K562 (cell line): Measurements from ENCODE around the gene MTTP.

Experiments
- ARNT ChIP-seq, 2 experiments: fragments of 450-650 bp; IDR thresholded peaks; 2 replicates each; pipeline ENCODE4 v1.6.1; 2016; ENCODE audit warnings: mild to moderate bottlenecking in 1 of 2
- ETV5 ChIP-seq: sonication (generic); formaldehyde crosslinking; IDR thresholded peaks from 2 replicates; pipeline ENCODE4 v1.4.0; 2020; ENCODE audit warnings: low read depth, mild to moderate bottlenecking, missing genetic modification reagents
- NR2C2 ChIP-seq, 2 experiments: fragments of 200-800 bp in 1 of 2; sonication (Bioruptor generic) in 1 of 2; sonication (generic) in 1 of 2; formaldehyde crosslinking in 1 of 2; IDR thresholded peaks; 2 replicates each; pipeline versions ENCODE4 v1.6.1 to v1.8.0; 2016 to 2022; ENCODE audit warnings: mild to moderate bottlenecking in 1 of 2, missing compliant biosample characterization in 1 of 2, missing genetic modification characterization in 1 of 2, missing genetic modification reagents in 1 of 2

DNA sequence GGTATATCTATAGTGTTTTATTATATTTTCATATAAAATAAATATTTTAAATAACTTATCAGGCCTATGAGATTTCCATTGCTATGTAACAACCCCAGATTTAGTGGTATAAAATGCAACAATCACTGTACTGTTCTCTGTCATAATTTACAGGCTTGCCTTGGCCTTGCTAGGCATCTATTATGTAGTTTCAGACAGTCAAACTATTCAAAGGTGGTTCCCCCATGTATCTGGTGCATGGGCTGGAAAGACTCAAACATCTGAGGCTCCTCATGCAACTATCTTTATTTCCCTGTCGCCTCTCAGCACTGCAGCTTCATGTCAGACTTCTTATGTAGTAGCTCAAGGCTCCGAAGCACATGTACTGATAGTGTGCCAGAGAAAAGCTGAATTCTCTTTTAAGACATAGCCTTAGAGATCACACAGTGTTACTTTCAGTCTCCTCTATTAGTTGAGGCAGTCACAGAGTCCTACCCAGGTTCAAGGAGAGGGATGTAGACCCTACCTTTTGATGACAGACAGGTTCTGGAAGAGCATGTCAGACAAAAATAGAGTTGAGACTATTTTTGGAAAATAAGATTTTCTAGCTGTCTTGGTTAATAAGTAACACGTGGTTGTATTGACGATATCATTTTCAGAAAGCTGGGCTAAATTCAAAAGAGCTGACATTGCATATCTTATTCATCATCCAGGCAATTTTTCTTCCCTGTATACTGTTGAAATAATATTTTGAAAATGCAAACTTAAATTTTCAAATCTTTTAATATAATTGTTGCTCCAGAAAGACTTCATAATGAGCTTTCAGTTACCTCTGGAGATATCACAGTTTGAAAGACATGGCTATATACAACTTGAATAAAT, 19.4 kb downstream of the MTTP start:
- TF ChIP-seq ETV5, result no peak
- no peak for TF ChIP-seq ARNT (IDR thresholded peaks at IDR 0.05)
- no peak for TF ChIP-seq NR2C2 (CRISPR knock-in tag; IDR thresholded peaks at IDR 0.05)
- no peak for TF ChIP-seq NR2C2 (tag; IDR thresholded peaks at IDR 0.05)
